ENCODE measurements around the gene C9orf50. TPM values are rescaled to one million over a fixed set of nuclear protein-coding genes. Genes with fewer than 3 reads are reported as not detected.
A peak's percentile ranks its signal among the peaks of the same experiment; 100 is the strongest.

The C9orf50 gene
- total RNA-seq, 1 donor, result 0.36 TPM

DNA sequence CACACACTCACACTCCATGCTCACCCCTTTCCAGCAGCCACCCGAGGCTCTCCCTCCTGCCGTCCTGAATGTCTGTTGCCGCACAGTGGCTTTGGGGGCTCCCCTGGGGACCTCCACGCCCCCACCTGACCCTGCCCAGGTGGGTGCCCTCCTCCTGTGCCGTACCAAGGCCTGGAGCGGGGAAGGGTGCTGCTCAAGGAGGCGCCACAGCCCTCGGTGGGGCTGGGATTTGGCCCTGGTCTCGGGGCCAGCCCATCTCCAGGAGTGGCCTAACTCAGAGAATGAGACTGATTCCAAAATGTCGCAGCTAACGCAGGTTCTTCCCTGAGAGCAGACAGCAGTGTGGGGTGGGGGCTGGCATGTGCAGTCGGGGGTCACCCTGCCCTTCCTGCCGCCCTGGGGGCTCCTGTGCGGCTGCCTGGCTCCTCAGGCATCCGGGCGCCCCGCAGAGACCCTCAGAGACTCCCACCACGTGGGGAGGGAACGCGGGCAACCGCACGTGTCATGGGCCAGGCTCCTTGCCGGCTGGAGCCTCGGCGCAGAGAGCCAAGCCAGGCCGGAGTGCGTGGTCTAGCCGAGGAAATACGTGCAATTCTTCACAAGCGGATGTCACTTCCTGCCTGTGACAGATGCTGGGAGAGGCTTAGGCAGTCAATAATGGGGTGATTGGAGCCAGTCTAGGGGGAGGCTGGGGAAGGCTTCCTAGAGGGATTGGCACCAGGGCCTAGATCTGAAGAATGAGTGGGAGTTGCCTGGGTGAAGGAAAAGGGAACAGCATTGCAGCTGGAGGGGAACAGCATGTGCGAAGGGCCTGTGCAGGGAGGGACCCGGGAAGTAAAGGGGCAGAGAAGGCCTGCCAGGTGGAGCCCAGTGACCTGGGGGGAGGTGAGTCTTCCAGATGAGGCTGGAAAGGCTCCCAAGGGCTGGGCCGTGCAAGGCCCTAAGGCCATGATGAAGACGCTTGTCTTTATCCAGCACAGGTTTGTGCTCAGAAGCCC is 44.1 kb downstream of the C9orf50 start:
- no peaks in the 10 kb centered on the region for H3K27me3 ChIP-seq (ENCODE audit: insufficient read depth, low read length)
- no peaks in the 10 kb centered on the region for H4K20me1 ChIP-seq (ENCODE audit: insufficient read depth, low read length)
- H3K4me1 ChIP-seq (ENCODE audit: insufficient read depth, low read length), result peaks cover 14% of the 10 kb centered on the region
- H3K4me2 ChIP-seq (ENCODE audit: insufficient read depth, low read length), result no peak overlapping the region
- H3K79me2 ChIP-seq (ENCODE audit: insufficient read depth, low read length), result no peaks in the 10 kb centered on the region
- no peak overlapping the region for H3K4me3 ChIP-seq (ENCODE audit: insufficient read depth, low read length)
- no peaks in the 10 kb centered on the region for H3K9me3 ChIP-seq (ENCODE audit: low read depth, low read length)
- peak; percentile 85 for DNase-seq (ENCODE audit: insufficient read length, low spot score, missing footprints)
- TF ChIP-seq, protein P1, sequence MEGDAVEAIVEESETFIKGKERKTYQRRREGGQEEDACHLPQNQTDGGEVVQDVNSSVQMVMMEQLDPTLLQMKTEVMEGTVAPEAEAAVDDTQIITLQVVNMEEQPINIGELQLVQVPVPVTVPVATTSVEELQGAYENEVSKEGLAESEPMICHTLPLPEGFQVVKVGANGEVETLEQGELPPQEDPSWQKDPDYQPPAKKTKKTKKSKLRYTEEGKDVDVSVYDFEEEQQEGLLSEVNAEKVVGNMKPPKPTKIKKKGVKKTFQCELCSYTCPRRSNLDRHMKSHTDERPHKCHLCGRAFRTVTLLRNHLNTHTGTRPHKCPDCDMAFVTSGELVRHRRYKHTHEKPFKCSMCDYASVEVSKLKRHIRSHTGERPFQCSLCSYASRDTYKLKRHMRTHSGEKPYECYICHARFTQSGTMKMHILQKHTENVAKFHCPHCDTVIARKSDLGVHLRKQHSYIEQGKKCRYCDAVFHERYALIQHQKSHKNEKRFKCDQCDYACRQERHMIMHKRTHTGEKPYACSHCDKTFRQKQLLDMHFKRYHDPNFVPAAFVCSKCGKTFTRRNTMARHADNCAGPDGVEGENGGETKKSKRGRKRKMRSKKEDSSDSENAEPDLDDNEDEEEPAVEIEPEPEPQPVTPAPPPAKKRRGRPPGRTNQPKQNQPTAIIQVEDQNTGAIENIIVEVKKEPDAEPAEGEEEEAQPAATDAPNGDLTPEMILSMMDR (IDR thresholded peaks at IDR 0.05; ENCODE audit: extremely low read depth, low read depth, low read length), result no peak
- H3K27ac ChIP-seq (ENCODE audit: low read depth, low read length), result peak overlapping the region; percentile 89
- H3K36me3 ChIP-seq (ENCODE audit: insufficient read depth, low read length), result no peaks in the 10 kb centered on the region
- H2AFZ ChIP-seq (ENCODE audit: low read length), result peak overlapping the region; percentile 62

DNA sequence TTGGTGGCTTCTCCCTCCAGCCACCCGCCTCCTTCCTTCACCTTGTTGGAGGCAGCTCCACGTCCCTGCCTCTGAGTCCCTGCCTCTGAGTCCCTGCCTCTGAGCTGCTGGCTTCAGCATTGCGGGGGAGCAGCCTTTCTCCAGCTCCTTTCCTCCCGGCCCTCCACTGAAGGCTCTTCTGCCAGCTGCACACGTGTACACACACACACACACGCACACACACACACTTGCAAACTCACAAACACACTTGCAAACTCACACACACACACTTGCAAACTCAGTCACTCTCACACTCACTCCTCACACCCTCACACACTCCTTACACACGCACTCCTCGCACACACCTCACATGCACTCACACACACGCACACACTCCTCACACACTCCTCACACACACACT is 45.1 kb downstream of the C9orf50 start:
- no peaks in the 10 kb centered on the region for H3K79me2 ChIP-seq (ENCODE audit: insufficient read depth, low read length)
- H3K36me3 ChIP-seq (ENCODE audit: insufficient read depth, low read length), result no peaks in the 10 kb centered on the region
- H3K27ac ChIP-seq (ENCODE audit: low read depth, low read length), result peak overlapping the region; percentile 89
- H3K4me2 ChIP-seq (ENCODE audit: insufficient read depth, low read length), result peak overlapping the region; percentile 50
- TF ChIP-seq, protein P1 (IDR thresholded peaks at IDR 0.05; ENCODE audit: extremely low read depth, low read depth, low read length), result no peak
- no peak for DNase-seq (ENCODE audit: insufficient read length, low spot score, missing footprints)
- no peaks in the 10 kb centered on the region for H3K27me3 ChIP-seq (ENCODE audit: insufficient read depth, low read length)
- no peaks in the 10 kb centered on the region for H3K9me3 ChIP-seq (ENCODE audit: low read depth, low read length)
- H3K4me3 ChIP-seq (ENCODE audit: insufficient read depth, low read length), result no peak overlapping the region
- peaks cover 21% of the 10 kb centered on the region for H3K4me1 ChIP-seq (ENCODE audit: insufficient read depth, low read length)
- peak overlapping the region; percentile 76 for H2AFZ ChIP-seq (ENCODE audit: low read length)
- H4K20me1 ChIP-seq (ENCODE audit: insufficient read depth, low read length), result no peaks in the 10 kb centered on the region

DNA sequence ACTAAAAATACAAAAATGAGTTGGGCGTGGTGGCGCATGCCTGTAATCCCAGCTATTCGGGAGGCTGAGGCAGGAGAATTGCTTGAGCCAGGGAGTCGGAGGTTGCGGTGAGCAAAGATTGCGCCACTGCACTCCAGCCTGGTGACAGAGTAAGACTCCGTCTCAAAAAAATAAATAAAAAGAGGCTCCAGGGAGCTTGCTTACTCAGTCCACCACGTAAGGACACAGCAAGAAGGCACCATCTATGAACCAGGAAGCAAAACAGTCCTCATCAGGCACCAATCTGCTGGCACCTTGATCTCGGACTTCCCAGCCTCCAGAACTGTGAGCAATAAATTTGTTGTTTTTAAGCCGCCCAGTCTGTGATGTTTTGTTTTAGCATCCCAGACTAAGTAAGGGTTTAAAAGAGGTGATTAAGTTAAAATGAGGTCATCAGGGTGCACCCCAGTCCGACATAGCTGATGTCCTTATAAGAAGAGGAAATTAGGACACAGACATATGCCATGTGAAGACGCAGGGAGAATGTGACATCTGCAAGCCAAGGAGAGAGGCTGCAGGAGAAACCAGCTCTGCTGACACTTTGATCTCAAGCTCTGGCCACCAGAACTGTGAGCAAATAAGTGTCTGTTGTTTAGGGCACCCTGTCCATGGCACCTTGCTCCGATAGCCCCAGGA is 45.9 kb downstream of the C9orf50 start:
- H4K20me1 ChIP-seq (ENCODE audit: insufficient read depth, low read length), result no peaks in the 10 kb centered on the region
- H3K4me3 ChIP-seq (ENCODE audit: insufficient read depth, low read length), result peak overlapping the region; percentile 33
- no peaks in the 10 kb centered on the region for H3K79me2 ChIP-seq (ENCODE audit: insufficient read depth, low read length)
- peak overlapping the region; percentile 89 for H3K27ac ChIP-seq (ENCODE audit: low read depth, low read length)
- no peaks in the 10 kb centered on the region for H3K36me3 ChIP-seq (ENCODE audit: insufficient read depth, low read length)
- DNase-seq (ENCODE audit: insufficient read length, low spot score, missing footprints), result peak; percentile 88
- peak overlapping the region; percentile 50 for H3K4me2 ChIP-seq (ENCODE audit: insufficient read depth, low read length)
- no peaks in the 10 kb centered on the region for H3K27me3 ChIP-seq (ENCODE audit: insufficient read depth, low read length)
- peak overlapping the region; percentile 76 for H2AFZ ChIP-seq (ENCODE audit: low read length)
- peaks cover 29% of the 10 kb centered on the region for H3K4me1 ChIP-seq (ENCODE audit: insufficient read depth, low read length)
- H3K9me3 ChIP-seq (ENCODE audit: low read depth, low read length), result no peaks in the 10 kb centered on the region
- TF ChIP-seq, protein P1 (IDR thresholded peaks at IDR 0.05; ENCODE audit: extremely low read depth, low read depth, low read length), result no peak

DNA sequence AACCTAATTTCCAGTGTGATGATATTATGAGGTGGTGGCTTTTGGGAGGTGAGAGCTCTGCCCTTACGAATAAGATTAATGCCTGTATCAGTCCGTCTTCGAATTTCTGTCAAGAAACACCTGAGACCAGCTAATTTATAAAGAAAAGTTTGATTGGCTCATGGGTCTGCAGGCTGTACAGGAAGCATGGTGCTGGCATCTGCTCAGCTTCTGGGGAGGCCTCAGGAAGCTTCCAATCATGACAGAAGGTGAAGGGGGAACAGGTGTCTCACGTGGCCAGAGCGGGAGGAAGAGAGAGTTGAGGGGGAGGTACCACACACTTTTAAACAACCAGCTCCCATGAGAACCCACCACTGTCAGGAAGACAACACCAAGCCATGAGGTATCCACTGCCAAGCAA is 46.9 kb downstream of the C9orf50 start:
- Histone ChIP-seq H4K20me1 (ENCODE audit: insufficient read depth, low read length) (no peaks in the 10 kb centered on the region), H3K4me3 (ENCODE audit: insufficient read depth, low read length) (no peak overlapping the region), H3K9me3 (ENCODE audit: low read depth, low read length) (no peaks in the 10 kb centered on the region), H3K36me3 (ENCODE audit: insufficient read depth, low read length) (no peaks in the 10 kb centered on the region), H3K27ac (ENCODE audit: low read depth, low read length) (no peak overlapping the region), H3K4me2 (ENCODE audit: insufficient read depth, low read length) (no peak overlapping the region), H3K4me1 (ENCODE audit: insufficient read depth, low read length) (peaks cover 36% of the 10 kb centered on the region), H3K79me2 (ENCODE audit: insufficient read depth, low read length) (no peaks in the 10 kb centered on the region), H3K27me3 (ENCODE audit: insufficient read depth, low read length) (no peaks in the 10 kb centered on the region), H2AFZ (ENCODE audit: low read length) (no peak overlapping the region)
- TF ChIP-seq, protein P1 (IDR thresholded peaks at IDR 0.05; ENCODE audit: extremely low read depth, low read depth, low read length), result no peak
- no peak for DNase-seq (ENCODE audit: insufficient read length, low spot score, missing footprints)
